ENCODE data around the gene CLPTM1L.

GRCh38 chr5:1385395-1386273 is 40.7 kb upstream of the CLPTM1L start:
- no peak for TF ChIP-seq CTCF (conservative IDR thresholded peaks at IDR 0.05; ENCODE audit: low read length)
- TF ChIP-seq EZH2phosphoT487 (IDR thresholded peaks at IDR 0.05; ENCODE audit: borderline replicate concordance, low read depth, low read length) = no peak
